GM12878 (cell line): ENCODE data around the gene WDR31. TPM values are rescaled to one million over a fixed set of nuclear protein-coding genes. Genes with fewer than 3 reads are reported as not detected.
"Not testable (repeated sequence)": the region's sequence is repeated elsewhere in the genome, so short reads cannot be mapped to it uniquely, and the experiment has no call there.

ENCODE experiments used
- ATAC-seq: fragments of 200-7000 bp; cut with Tn5 transposase; 3 replicates; pipeline ENCODE4 v1.9.1; 2020; ENCODE audit warnings: mild to moderate bottlenecking, moderate library complexity
- BruUV-seq: library from RNA; stranded (reverse); fragments of 400-500 nt; replicated peaks from 2 replicates; lab custom pipeline; 2021; lab: Mats Ljungman, UMichigan
- CTCF ChIA-PET: fragments of 300-600 bp; sonication (Branson Sonifier 250); formaldehyde crosslinking; extraction: SDS; loops from one replicate; lab custom pipeline; 2021; ENCODE audit warnings: inconsistent platforms; lab: Yijun Ruan, JAX
- POLR2A ChIA-PET: fragments of 350-600 bp; formaldehyde crosslinking; extraction: SDS; loops from one replicate; lab custom pipeline; 2021; ENCODE audit warnings: inconsistent platforms; lab: Charles Lee
- RAD21 ChIA-PET: fragments of 300-600 bp; sonication (Branson Sonifier 250); formaldehyde crosslinking; loops from one replicate; lab custom pipeline; 2023; ENCODE audit warnings: antibody characterized with exemption; ENCODE audit not compliant: unreplicated experiment; lab: Charles Lee
- SMC1A ChIA-PET: fragments of 300-600 bp; sonication (Branson Sonifier 250); formaldehyde crosslinking; loops from one replicate; lab custom pipeline; 2023; ENCODE audit not compliant: unreplicated experiment, uncharacterized antibody; lab: Charles Lee
- DNase-seq: peaks from one replicate; pipeline ENCODE4 v3.0.0-alpha.2; 2011; ENCODE audit warnings: low read depth, low spot score
- FAIRE-seq: peaks from 3 replicates; lab custom pipeline; 2011; peaks lifted over from hg19 to GRCh38; lab: Jason Lieb, UNC
- H2AFZ ChIP-seq: 2 replicates; pipeline ENCODE4 v1.6.0; 2011; ENCODE audit warnings: low read depth, low read length, control low read depth; ENCODE audit not compliant: control insufficient read depth
- H3K27ac ChIP-seq: 2 replicates; pipeline ENCODE4 v1.5.1; 2011; ENCODE audit warnings: control low read depth; ENCODE audit not compliant: control insufficient read depth, insufficient read depth
- H3K27me3 ChIP-seq, 2 experiments: replicated peaks in 1 of 2; 2 replicates each; pipeline versions ENCODE4 v1.6.0 to v1.6.1; 2011; ENCODE audit warnings: low read length in 1 of 2; ENCODE audit not compliant: control insufficient read depth in 2 of 2, insufficient read depth in 2 of 2
- H3K36me3 ChIP-seq, 2 experiments: 2 replicates each; pipeline ENCODE4 v1.5.1; 2011; ENCODE audit warnings: low read length in 1 of 2; ENCODE audit not compliant: control insufficient read depth in 2 of 2, insufficient read depth in 2 of 2
- H3K4me1 ChIP-seq: 2 replicates; pipeline ENCODE4 v1.6.1; 2011; ENCODE audit warnings: mild to moderate bottlenecking, low read length, moderate library complexity, mixed read lengths; ENCODE audit not compliant: control insufficient read depth, insufficient read depth
- H3K4me2 ChIP-seq: 2 replicates; pipeline ENCODE4 v1.6.0; 2011; ENCODE audit warnings: control low read depth; ENCODE audit not compliant: control insufficient read depth, insufficient read depth
- H3K4me3 ChIP-seq: fragments of 200-600 bp; sonication (generic); 2 replicates; pipeline ENCODE4 v1.5.1; 2016
- H3K79me2 ChIP-seq: 2 replicates; pipeline ENCODE4 v1.6.0; 2011; ENCODE audit warnings: low read length; ENCODE audit not compliant: control insufficient read depth, insufficient read depth
- H3K9ac ChIP-seq: 2 replicates; pipeline ENCODE4 v1.8.0; 2011; ENCODE audit warnings: low read length, control low read depth, mixed read lengths; ENCODE audit not compliant: control insufficient read depth, insufficient read depth
- H3K9me3 ChIP-seq: replicated peaks from 3 replicates; pipeline ENCODE4 v1.5.1; 2011; ENCODE audit warnings: mild to moderate bottlenecking, low read length; ENCODE audit not compliant: control insufficient read depth, insufficient read depth
- H4K20me1 ChIP-seq: 2 replicates; pipeline ENCODE4 v1.6.0; 2011; ENCODE audit not compliant: control insufficient read depth, insufficient read depth
- MYC ChIP-seq: IDR thresholded peaks from 2 replicates; pipeline ENCODE4 v1.6.1; 2011; ENCODE audit warnings: mild to moderate bottlenecking, low read length, moderate library complexity, inconsistent platforms; ENCODE audit not compliant: insufficient read depth, insufficient replicate concordance, insufficient read length, severe bottlenecking
- NRF1 ChIP-seq: conservative IDR thresholded peaks from 2 replicates; pipeline ENCODE4 v1.6.1; 2011; ENCODE audit warnings: mild to moderate bottlenecking, low read depth, low read length, improper control_type of control experiment
- PAX8 ChIP-seq: fragments of 450-650 bp; IDR thresholded peaks from 2 replicates; pipeline ENCODE4 v1.6.1; 2017; ENCODE audit warnings: mild to moderate bottlenecking, moderate library complexity
- RELA ChIP-seq: fragments of 450-650 bp; IDR thresholded peaks from 2 replicates; pipeline ENCODE4 v1.8.0; 2014; ENCODE audit warnings: borderline replicate concordance; ENCODE audit not compliant: partially characterized antibody
- SMAD5 ChIP-seq: IDR thresholded peaks from 2 replicates; pipeline ENCODE4 v1.6.1; 2016; ENCODE audit warnings: antibody characterized with exemption, low read depth
- SUZ12 ChIP-seq: fragments of 200-600 bp; sonication (generic); IDR thresholded peaks from one replicate; pipeline ENCODE4 v1.6.1; 2018; ENCODE audit warnings: antibody characterized with exemption, mild to moderate bottlenecking; ENCODE audit not compliant: unreplicated experiment
- TARDBP ChIP-seq: IDR thresholded peaks from 2 replicates; pipeline ENCODE4 v1.6.1; 2016; ENCODE audit warnings: borderline replicate concordance
- WGBS: methylation state at CpG from one replicate; pipeline ENCODE4 v1.1.6; 2016; ENCODE audit warnings: low lambda C conversion rate; ENCODE audit not compliant: insufficient replicate concordance, insufficient coverage; ENCODE audit errors: missing lambda C conversion rate; 5-methylcytosine and 5-hydroxymethylcytosine counted together
- in situ Hi-C: fragments of 300-500 bp; cut with MboI; formaldehyde crosslinking; loops from 9 replicates; pipeline ENCODE4 v1.14.3; 2018; ENCODE audit warnings: mixed read lengths
- intact Hi-C: fragments of 100-400 bp; cut with micrococcal nuclease; formaldehyde crosslinking; loops from one replicate; pipeline ENCODE4 v1.14.2; 2022; ENCODE audit not compliant: unreplicated experiment
- polyA plus RNA-seq, 11 experiments: library from polyadenylated mRNA; depleted of rRNA in 4 of 11; unstranded in 6 of 11; stranded (reverse) in 5 of 11; fragments of >200 nt; fragmentation: Nextera tagmentation in 4 of 11; fragmentation: Illumina TruSeq in 1 of 11; extraction: Ambion mirVana in 4 of 11; extraction: Trizol in 1 of 11; gene quantifications; 1 replicate in 1 of 11; 2 replicates in 10 of 11; pipeline versions ENCODE4 v1.2.1 to v1.2.3, GENCODE V29; 2011 to 2016; ENCODE audit warnings: inconsistent platforms in 2 of 11, missing spikeins in 2 of 11, low read depth in 1 of 11
- total RNA-seq, 4 experiments: library from RNA; depleted of rRNA in 3 of 4; stranded (reverse); fragments of >200 nt in 3 of 4; fragmentation: Illumina TruSeq in 1 of 4; extraction: Trizol in 1 of 4; gene quantifications; 2 replicates each; pipeline versions ENCODE4 v1.2.1 to v1.2.3, GENCODE V29; 2013 to 2021
- TF ChIP-seq, protein P1 (sequence below): fragments of 450-650 bp; IDR thresholded peaks from 2 replicates; pipeline ENCODE4 v1.6.1; 2017; ENCODE audit warnings: antibody characterized with exemption, mild to moderate bottlenecking, moderate library complexity
- TF ChIP-seq, protein P2 (sequence below): fragments of 450-650 bp; IDR thresholded peaks from 2 replicates; pipeline ENCODE4 v1.6.1; 2017; ENCODE audit warnings: mild to moderate bottlenecking

The WDR31 gene
- total and polyA plus RNA-seq, 10 of the 15 experiments (the other 5 are each of a cell fraction or from before 2014, with no cell fraction given), result 0.26 to 1.7 (median 0.79) TPM

DNA sequence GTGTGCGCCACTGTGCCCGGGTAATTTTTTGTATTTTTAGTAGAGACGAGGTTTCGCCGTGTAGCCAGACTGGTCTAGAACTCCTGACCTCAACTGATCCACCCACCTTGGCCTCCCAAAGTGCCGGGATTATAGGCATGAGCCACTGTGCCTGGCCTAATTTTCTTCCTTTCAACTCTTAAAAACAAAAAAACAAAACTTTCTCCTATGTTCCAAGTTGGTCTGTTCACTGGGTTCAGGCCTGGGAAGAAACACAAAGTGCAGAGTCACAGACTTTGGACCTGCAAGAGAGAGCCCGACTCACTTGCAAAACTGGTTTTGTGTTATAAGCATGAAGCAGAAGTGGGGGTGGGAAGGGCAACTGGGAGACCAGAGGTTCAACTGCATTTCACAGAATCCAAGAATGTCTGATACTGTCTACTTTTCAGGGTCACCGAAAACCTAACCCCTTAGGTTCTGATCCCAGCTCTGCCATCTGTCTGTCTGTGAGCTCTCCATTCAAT is 41.9 kb upstream of the WDR31 start (continued):
- TF ChIP-seq, protein P1, sequence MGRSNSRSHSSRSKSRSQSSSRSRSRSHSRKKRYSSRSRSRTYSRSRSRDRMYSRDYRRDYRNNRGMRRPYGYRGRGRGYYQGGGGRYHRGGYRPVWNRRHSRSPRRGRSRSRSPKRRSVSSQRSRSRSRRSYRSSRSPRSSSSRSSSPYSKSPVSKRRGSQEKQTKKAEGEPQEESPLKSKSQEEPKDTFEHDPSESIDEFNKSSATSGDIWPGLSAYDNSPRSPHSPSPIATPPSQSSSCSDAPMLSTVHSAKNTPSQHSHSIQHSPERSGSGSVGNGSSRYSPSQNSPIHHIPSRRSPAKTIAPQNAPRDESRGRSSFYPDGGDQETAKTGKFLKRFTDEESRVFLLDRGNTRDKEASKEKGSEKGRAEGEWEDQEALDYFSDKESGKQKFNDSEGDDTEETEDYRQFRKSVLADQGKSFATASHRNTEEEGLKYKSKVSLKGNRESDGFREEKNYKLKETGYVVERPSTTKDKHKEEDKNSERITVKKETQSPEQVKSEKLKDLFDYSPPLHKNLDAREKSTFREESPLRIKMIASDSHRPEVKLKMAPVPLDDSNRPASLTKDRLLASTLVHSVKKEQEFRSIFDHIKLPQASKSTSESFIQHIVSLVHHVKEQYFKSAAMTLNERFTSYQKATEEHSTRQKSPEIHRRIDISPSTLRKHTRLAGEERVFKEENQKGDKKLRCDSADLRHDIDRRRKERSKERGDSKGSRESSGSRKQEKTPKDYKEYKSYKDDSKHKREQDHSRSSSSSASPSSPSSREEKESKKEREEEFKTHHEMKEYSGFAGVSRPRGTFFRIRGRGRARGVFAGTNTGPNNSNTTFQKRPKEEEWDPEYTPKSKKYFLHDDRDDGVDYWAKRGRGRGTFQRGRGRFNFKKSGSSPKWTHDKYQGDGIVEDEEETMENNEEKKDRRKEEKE, result no peak
- TF ChIP-seq RELA (no peak), MYC (no peak), SMAD5 (no peak), TARDBP (no peak), PAX8 (no peak), SUZ12 (no peak), NRF1 (no peak)
- TF ChIP-seq, protein P2, sequence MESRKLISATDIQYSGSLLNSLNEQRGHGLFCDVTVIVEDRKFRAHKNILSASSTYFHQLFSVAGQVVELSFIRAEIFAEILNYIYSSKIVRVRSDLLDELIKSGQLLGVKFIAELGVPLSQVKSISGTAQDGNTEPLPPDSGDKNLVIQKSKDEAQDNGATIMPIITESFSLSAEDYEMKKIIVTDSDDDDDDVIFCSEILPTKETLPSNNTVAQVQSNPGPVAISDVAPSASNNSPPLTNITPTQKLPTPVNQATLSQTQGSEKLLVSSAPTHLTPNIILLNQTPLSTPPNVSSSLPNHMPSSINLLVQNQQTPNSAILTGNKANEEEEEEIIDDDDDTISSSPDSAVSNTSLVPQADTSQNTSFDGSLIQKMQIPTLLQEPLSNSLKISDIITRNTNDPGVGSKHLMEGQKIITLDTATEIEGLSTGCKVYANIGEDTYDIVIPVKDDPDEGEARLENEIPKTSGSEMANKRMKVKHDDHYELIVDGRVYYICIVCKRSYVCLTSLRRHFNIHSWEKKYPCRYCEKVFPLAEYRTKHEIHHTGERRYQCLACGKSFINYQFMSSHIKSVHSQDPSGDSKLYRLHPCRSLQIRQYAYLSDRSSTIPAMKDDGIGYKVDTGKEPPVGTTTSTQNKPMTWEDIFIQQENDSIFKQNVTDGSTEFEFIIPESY, result no peak

DNA sequence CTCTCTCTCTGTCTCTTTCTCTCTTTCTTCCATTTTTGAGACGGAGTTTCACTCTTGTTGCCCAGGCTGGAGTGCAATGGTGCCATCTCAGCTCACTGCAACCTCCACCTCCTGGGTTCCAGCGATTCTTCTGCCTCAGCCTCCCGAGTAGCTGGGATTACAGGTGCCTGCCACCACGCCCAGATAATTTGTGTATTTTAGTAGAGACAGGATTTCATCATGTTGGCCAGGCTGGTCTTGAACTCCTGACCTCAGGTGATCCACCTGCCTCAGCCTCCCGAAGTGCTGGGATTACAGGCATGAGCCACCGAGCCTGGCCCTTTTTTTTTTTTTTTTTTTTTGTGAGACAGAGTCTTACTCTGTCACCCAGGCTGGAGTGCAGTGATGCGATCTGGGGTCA is 41.4 kb upstream of the WDR31 start:
- H3K79me2 ChIP-seq, FAIRE-seq, POLR2A ChIA-PET, CTCF ChIA-PET, H3K27ac ChIP-seq, in situ Hi-C loops, BruUV-seq, H3K9ac ChIP-seq, H3K4me1 ChIP-seq, H2AFZ ChIP-seq, H3K9me3 ChIP-seq, H3K4me3 ChIP-seq, H3K27me3 ChIP-seq, H3K36me3 ChIP-seq, DNase-seq, ATAC-seq, H3K4me2 ChIP-seq, H4K20me1 ChIP-seq: not testable (repeated sequence)
- SMC1A ChIA-PET, result interaction anchor here (1.5 kb wide), 1 partner anchor 161 kb away, joined by 3 read pairs; no protein-coding TSS in a partner anchor
- WGBS, result 71% methylated on average over 6 of the region's 7 CpGs
- intact Hi-C loops, result loop anchor here (5.0 kb wide), 1 partner anchor 159 kb away; the partner anchor contains the start of genes FKBP15 and SLC31A1
- RAD21 ChIA-PET, result interaction anchor here (1.5 kb wide), 1 partner anchor 28 kb away, joined by 4 read pairs; no protein-coding TSS in a partner anchor
